ENCODE results near the gene BNC2.

BNC2 gene

DNA sequence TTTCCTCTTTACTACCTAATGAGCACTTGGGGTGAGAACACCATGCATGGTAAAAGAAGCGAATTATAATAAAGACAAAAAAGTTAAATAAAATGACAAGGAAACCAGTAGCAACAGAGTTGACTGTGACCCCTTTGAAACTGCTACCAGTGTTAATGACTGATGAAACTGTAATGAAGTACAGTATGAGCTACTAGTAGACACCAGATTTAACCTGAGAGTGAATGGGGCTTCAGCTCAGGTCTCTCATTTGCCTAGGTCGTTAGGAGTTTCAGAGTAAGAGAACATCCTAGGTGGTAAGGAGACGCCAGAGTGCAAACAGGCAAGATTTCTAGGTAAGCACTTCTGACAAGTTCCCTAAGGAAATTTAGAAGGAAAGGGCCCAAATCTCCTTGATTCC is 346.4 kb downstream of the BNC2 start:
- DNase-seq (ENCODE audit: low read depth) = no peak
- in situ Hi-C loops (cut with HindIII; ENCODE audit: low sequenced_read_pairs) = no loop called here
- no peak overlapping the region for H3K4me3 ChIP-seq (ENCODE audit: low read depth, low read length)
- TF ChIP-seq CTCF (IDR thresholded peaks at IDR 0.05; ENCODE audit: low read depth, low read length, missing control alignments) = no peak

DNA sequence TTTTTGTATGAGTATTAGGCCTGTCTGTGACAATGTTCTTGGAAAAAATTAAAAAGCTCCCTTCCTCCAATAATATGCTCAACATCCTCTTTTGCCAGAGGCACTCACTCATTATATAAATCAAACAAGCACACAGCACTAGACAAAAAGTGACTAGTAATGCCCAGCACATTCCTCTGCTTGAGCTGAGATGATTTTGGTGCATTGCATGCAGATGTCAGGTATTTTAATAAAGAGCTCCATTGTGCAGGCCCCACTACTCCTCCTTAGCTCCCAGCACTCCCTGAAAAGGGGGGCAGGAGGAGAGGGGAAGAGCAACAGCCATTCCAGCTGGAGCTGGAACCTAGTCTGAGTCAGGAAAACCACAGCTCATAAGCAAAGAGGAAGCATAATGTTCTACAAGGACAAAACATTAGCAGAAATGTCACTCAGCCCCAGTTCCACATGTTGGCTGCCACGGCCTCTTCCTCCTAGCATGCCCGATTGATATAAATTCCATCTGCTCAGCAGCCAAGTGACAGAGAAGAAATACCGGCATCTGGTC is 348.5 kb downstream of the BNC2 start:
- TF ChIP-seq CTCF (IDR thresholded peaks at IDR 0.05; ENCODE audit: low read depth, low read length, missing control alignments) = no peak
- no peak overlapping the region for H3K4me3 ChIP-seq (ENCODE audit: low read depth, low read length)
- peak; percentile 79 for DNase-seq (ENCODE audit: low read depth)
- in situ Hi-C loops (cut with HindIII; ENCODE audit: low sequenced_read_pairs) = no loop called here

DNA sequence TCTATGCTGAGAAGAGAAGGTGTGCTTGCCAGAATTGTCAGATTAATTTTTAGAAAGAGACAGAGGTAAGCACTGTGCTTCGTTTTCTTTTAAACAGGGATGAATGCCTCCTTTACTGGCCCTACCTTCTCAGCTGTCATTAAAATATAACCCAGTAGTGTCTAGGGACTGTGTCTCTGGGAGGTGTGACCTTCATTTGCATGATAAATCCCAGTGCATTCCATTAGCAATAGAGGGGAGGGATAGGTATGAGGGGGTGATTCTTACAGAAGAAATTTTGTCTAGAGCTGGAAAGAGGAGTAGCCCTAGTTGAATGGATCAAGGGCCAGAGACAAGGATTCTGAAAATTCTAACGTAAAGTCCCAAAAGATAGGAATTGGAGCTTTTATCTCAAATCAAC is 351.5 kb downstream of the BNC2 start:
- no peak for TF ChIP-seq CTCF (IDR thresholded peaks at IDR 0.05; ENCODE audit: low read depth, low read length, missing control alignments)
- in situ Hi-C loops (cut with HindIII; ENCODE audit: low sequenced_read_pairs) = no loop called here
- H3K4me3 ChIP-seq (ENCODE audit: low read depth, low read length) = no peak overlapping the region
- DNase-seq (ENCODE audit: low read depth) = no peak

- H3K4me3 ChIP-seq (ENCODE audit: low read depth, low read length) = no peak overlapping the region
- no peak for TF ChIP-seq CTCF (IDR thresholded peaks at IDR 0.05; ENCODE audit: low read depth, low read length, missing control alignments)
- in situ Hi-C loops (cut with HindIII; ENCODE audit: low sequenced_read_pairs) = no loop called here
- DNase-seq (ENCODE audit: low read depth) = peak; percentile 19
These were observed 353.6 kb downstream of the BNC2 start for GRCh38 chr9:16516891-16517290.

GRCh38 chr9:16515879-16516301 is 354.6 kb downstream of the BNC2 start:
- H3K4me3 ChIP-seq (ENCODE audit: low read depth, low read length) = no peak overlapping the region
- in situ Hi-C loops (cut with HindIII; ENCODE audit: low sequenced_read_pairs) = no loop called here

GRCh38 chr9:16515207-16515606 is 355.3 kb downstream of the BNC2 start:
- H3K4me3 ChIP-seq (ENCODE audit: low read depth, low read length) = no peak overlapping the region
- DNase-seq (ENCODE audit: low read depth) = no peak
- in situ Hi-C loops (cut with HindIII; ENCODE audit: low sequenced_read_pairs) = no loop called here
- TF ChIP-seq CTCF (IDR thresholded peaks at IDR 0.05; ENCODE audit: low read depth, low read length, missing control alignments) = no peak

More at GRCh38 chr9:16515879-16516301, 354.6 kb downstream of the BNC2 start:
- TF ChIP-seq CTCF (IDR thresholded peaks at IDR 0.05; ENCODE audit: low read depth, low read length, missing control alignments) = no peak
- DNase-seq (ENCODE audit: low read depth) = peak; percentile 66
